ENCODE measurements around the gene CREG2.

DNA sequence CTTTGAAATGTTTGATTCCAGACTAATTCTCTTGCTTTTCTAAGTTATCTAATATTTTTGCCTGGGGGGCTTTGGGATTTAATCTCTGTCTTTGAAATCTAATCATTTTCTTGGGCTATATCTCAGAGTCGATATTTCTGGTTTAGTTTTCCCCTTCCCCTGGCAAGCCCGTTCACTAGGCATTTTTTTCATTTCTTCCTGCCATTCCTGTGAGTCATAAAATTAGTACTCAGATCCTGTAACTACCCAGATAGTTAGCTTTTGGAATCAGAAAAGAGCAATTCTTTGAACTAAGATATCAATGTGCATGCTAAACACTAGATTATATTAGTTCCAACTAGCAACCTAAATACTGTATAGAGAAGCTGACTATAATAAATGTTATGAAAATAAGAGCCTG lies 49.4 kb downstream of the CREG2 start:
- TF ChIP-seq, protein P1, sequence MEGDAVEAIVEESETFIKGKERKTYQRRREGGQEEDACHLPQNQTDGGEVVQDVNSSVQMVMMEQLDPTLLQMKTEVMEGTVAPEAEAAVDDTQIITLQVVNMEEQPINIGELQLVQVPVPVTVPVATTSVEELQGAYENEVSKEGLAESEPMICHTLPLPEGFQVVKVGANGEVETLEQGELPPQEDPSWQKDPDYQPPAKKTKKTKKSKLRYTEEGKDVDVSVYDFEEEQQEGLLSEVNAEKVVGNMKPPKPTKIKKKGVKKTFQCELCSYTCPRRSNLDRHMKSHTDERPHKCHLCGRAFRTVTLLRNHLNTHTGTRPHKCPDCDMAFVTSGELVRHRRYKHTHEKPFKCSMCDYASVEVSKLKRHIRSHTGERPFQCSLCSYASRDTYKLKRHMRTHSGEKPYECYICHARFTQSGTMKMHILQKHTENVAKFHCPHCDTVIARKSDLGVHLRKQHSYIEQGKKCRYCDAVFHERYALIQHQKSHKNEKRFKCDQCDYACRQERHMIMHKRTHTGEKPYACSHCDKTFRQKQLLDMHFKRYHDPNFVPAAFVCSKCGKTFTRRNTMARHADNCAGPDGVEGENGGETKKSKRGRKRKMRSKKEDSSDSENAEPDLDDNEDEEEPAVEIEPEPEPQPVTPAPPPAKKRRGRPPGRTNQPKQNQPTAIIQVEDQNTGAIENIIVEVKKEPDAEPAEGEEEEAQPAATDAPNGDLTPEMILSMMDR (IDR thresholded peaks at IDR 0.05 in 4 of 5, conservative IDR thresholded peaks at IDR 0.05 in 1 of 5), result no peak
- TF ChIP-seq POLR2A (IDR thresholded peaks at IDR 0.05), result no peak

Measured in gastrocnemius medialis (tissue), 4 donors.